Right cardiac atrium (tissue), 5 donors: Measurements from ENCODE around the gene PHF20. TPM values are rescaled to one million over a fixed set of nuclear protein-coding genes. Genes with fewer than 3 reads are reported as not detected.
"Not testable (repeated sequence)": the region's sequence is repeated elsewhere in the genome, so short reads cannot be mapped to it uniquely, and the experiment has no call there.

Source experiments
- ATAC-seq, 2 donors: fragments of 200-7000 bp; cut with Tn5 transposase; one replicate each; pipeline versions ENCODE4 v1.8.0 to v1.9.1; 2020; ENCODE audit warnings: moderate library complexity in 2 of 2, mild to moderate bottlenecking in 1 of 2
- DNase-seq, 3 donors: peaks; one replicate each; pipeline ENCODE4 v3.0.0-alpha.2; 2020
- H3K27ac ChIP-seq: one replicate; pipeline ENCODE4 v1.5.1; 2013; ENCODE audit warnings: mild to moderate bottlenecking, low read length, control low read depth, moderate library complexity
- H3K27me3 ChIP-seq: one replicate; pipeline ENCODE4 v1.6.1; 2013; ENCODE audit not compliant: control insufficient read depth, insufficient read depth
- H3K4me1 ChIP-seq: one replicate; pipeline ENCODE4 v1.6.1; 2013; ENCODE audit warnings: low read length; ENCODE audit not compliant: control insufficient read depth, insufficient read depth
- H3K4me3 ChIP-seq: one replicate; pipeline ENCODE4 v1.5.1; 2013; ENCODE audit warnings: low read length, control low read depth
- H3K9me3 ChIP-seq: one replicate; pipeline ENCODE4 v1.6.1; 2013; ENCODE audit warnings: low read length; ENCODE audit not compliant: control insufficient read depth
- WGBS: extraction: QIAGEN DNeasy Blood & Tissue Kit; methylation state at CpG from one replicate; pipeline ENCODE4 v1.1.7; 2013; 5-methylcytosine and 5-hydroxymethylcytosine counted together
- intact Hi-C, 4 donors: fragments of 100-400 bp; cut with DNase I; formaldehyde crosslinking; loops; one replicate each; pipeline versions ENCODE4 v1.11.0 to v1.14.0; 2022 to 2023
- polyA plus RNA-seq: library from polyadenylated mRNA; stranded (reverse); fragments of 200-250 nt; gene quantifications from one replicate; pipeline ENCODE4 v1.2.3, GENCODE V29; 2013
- total RNA-seq, 4 donors: library from RNA; stranded (reverse); fragmentation: NEBNext Ultra II Directional; extraction: Animal tissue kit (Norgen Biotek cat#: 25700); gene quantifications; one replicate each; pipeline ENCODE4 v1.2.1, GENCODE V29; 2021
- donor health status: healthy with polysubstance abuse.
- donor health status: DM: no; HTN: yes; CAD: no.
- donor health status: DM: no; HTN: no; CAD: no.
- donor health status: DM: no; HTN: yes; CAD: no; lungs with severe emphysema.
- donor health status: DM: yes; HTN: yes; CAD: no.

PHF20 gene
- total and polyA plus RNA-seq, 5 donors: 38.5 to 56.8 (median 55.3) TPM

GRCh38 chr20:35877611-35878010, 105.8 kb downstream of the PHF20 start:
- no peak overlapping the region for H3K27ac ChIP-seq
- ATAC-seq (no peak), DNase-seq (no peak)
- intact Hi-C loops: no loop called here
- H3K4me1 ChIP-seq: no peaks in the 10 kb centered on the region
- H3K4me3 ChIP-seq: no peak overlapping the region
- WGBS: 96% methylated on average over 2 of the region's 2 CpGs
- H3K27me3 ChIP-seq: no peaks in the 10 kb centered on the region
- no peaks in the 10 kb centered on the region for H3K9me3 ChIP-seq

GRCh38 chr20:35878113-35878625, 106.4 kb downstream of the PHF20 start:
- Histone ChIP-seq H3K4me1 (no peaks in the 10 kb centered on the region), H3K27ac (no peak overlapping the region), H3K27me3 (no peaks in the 10 kb centered on the region), H3K9me3 (no peaks in the 10 kb centered on the region), H3K4me3 (no peak overlapping the region)
- ATAC-seq (no peak), DNase-seq (no peak)
- intact Hi-C loops: no loop called here
- WGBS: 94% methylated on average over 6 of the region's 6 CpGs

GRCh38 chr20:35881676-35882075, 109.9 kb downstream of the PHF20 start:
- 95% methylated on average over 1 of the region's 1 CpG for WGBS
- Histone ChIP-seq H3K4me3 (no peak overlapping the region), H3K27ac (no peak overlapping the region), H3K27me3 (no peaks in the 10 kb centered on the region), H3K9me3 (no peaks in the 10 kb centered on the region), H3K4me1 (no peaks in the 10 kb centered on the region)
- intact Hi-C loops: loop anchor here in 2 of 4 donors (10.0 kb wide), 2 partner anchors 147 to 417 kb away; no protein-coding TSS in a partner anchor
- no peak for ATAC-seq
- no peak for DNase-seq

GRCh38 chr20:35882427-35883161, 110.8 kb downstream of the PHF20 start:
- not testable (repeated sequence) for ATAC-seq, H3K27ac ChIP-seq

GRCh38 chr20:35883336-35883777, 111.5 kb downstream of the PHF20 start:
- WGBS: 77% methylated on average over 6 of the region's 6 CpGs
- Histone ChIP-seq H3K27ac (peak overlapping the region; percentile 64), H3K27me3 (no peaks in the 10 kb centered on the region), H3K4me3 (no peak overlapping the region), H3K9me3 (no peaks in the 10 kb centered on the region), H3K4me1 (no peaks in the 10 kb centered on the region)
- intact Hi-C loops: loop anchor here in 2 of 4 donors (10.0 kb wide), 2 partner anchors 149 to 419 kb away; no protein-coding TSS in a partner anchor
- DNase-seq: no peak
- no peak for ATAC-seq

More at GRCh38 chr20:35882427-35883161, 110.8 kb downstream of the PHF20 start:
- not testable (repeated sequence) for H3K4me1 ChIP-seq, H3K4me3 ChIP-seq, H3K9me3 ChIP-seq, H3K27me3 ChIP-seq, DNase-seq
- intact Hi-C loops: loop anchor here in 2 of 4 donors (10.0 kb wide), 2 partner anchors 148 to 418 kb away; no protein-coding TSS in a partner anchor
- WGBS: 90% methylated on average over 9 of the region's 9 CpGs

- Histone ChIP-seq H3K9me3 (no peaks in the 10 kb centered on the region), H3K4me3 (no peak overlapping the region), H3K27ac (peak overlapping the region; percentile 85), H3K4me1 (no peaks in the 10 kb centered on the region), H3K27me3 (no peaks in the 10 kb centered on the region)
- peak; percentile 69 to 81 (median 79) for DNase-seq
- intact Hi-C loops: loop anchor here in 2 of 4 donors (10.0 kb wide), 2 partner anchors 149 to 419 kb away; no protein-coding TSS in a partner anchor
- peak; percentile 88 to 89 for ATAC-seq
- 39% methylated on average over 10 of the region's 10 CpGs for WGBS
Measured at GRCh38 chr20:35883778-35884540, 112.1 kb downstream of the PHF20 start.

- no peak overlapping the region for H3K27ac ChIP-seq
- H3K9me3 ChIP-seq: no peaks in the 10 kb centered on the region
- intact Hi-C loops: loop anchor here in 2 of 4 donors (10.0 kb wide), 2 partner anchors 150 to 420 kb away; no protein-coding TSS in a partner anchor
- 40% methylated on average over 1 of the region's 1 CpG for WGBS
- no peaks in the 10 kb centered on the region for H3K4me1 ChIP-seq
- H3K27me3 ChIP-seq: no peaks in the 10 kb centered on the region
- no peak for ATAC-seq
- H3K4me3 ChIP-seq: no peak overlapping the region
- DNase-seq: no peak
Measured at GRCh38 chr20:35884541-35884865, 112.7 kb downstream of the PHF20 start.

GRCh38 chr20:35885212-35885611, 113.4 kb downstream of the PHF20 start:
- 30% methylated on average over 1 of the region's 1 CpG for WGBS
- intact Hi-C loops: loop anchor here in 2 of 4 donors (10.0 kb wide), 2 partner anchors 150 to 420 kb away; no protein-coding TSS in a partner anchor
- no peak for DNase-seq

GRCh38 chr20:35886537-35886936, 114.7 kb downstream of the PHF20 start:
- WGBS: 68% methylated on average over 3 of the region's 3 CpGs
- no peaks in the 10 kb centered on the region for H3K27me3 ChIP-seq
- no peaks in the 10 kb centered on the region for H3K9me3 ChIP-seq
- DNase-seq (peak; percentile 41 to 73 (median 70)), ATAC-seq (peak; percentile 68 to 87)
- no peaks in the 10 kb centered on the region for H3K4me1 ChIP-seq
- intact Hi-C loops: loop anchor here in 2 of 4 donors (10.0 kb wide), 2 partner anchors 152 to 422 kb away; no protein-coding TSS in a partner anchor
- H3K27ac ChIP-seq: no peak overlapping the region
- no peak overlapping the region for H3K4me3 ChIP-seq

More at GRCh38 chr20:35885212-35885611, 113.4 kb downstream of the PHF20 start:
- no peaks in the 10 kb centered on the region for H3K9me3 ChIP-seq
- no peak overlapping the region for H3K27ac ChIP-seq
- H3K4me3 ChIP-seq: no peak overlapping the region
- no peaks in the 10 kb centered on the region for H3K4me1 ChIP-seq
- ATAC-seq: no peak
- no peaks in the 10 kb centered on the region for H3K27me3 ChIP-seq

GRCh38 chr20:35887393-35888064, 115.7 kb downstream of the PHF20 start:
- ATAC-seq (no peak), DNase-seq (no peak)
- WGBS: 93% methylated on average over 8 of the region's 8 CpGs
- no peaks in the 10 kb centered on the region for H3K27me3 ChIP-seq
- intact Hi-C loops: loop anchor here in 2 of 4 donors (10.0 kb wide), 2 partner anchors 153 to 423 kb away; no protein-coding TSS in a partner anchor
- no peaks in the 10 kb centered on the region for H3K9me3 ChIP-seq
- no peaks in the 10 kb centered on the region for H3K4me1 ChIP-seq
- H3K4me3 ChIP-seq: no peak overlapping the region
- H3K27ac ChIP-seq: no peak overlapping the region
